Sigmoid colon (tissue), 4 donors: ENCODE measurements around the gene HSD17B12.

Experiments
- EP300 ChIP-seq, 4 donors: sonication (generic); formaldehyde crosslinking; IDR thresholded peaks; one replicate each; pipeline ENCODE4 v1.6.1; 2017; ENCODE audit warnings: antibody characterized with exemption in 4 of 4
- POLR2A ChIP-seq, 2 donors: fragments of 450-650 bp; IDR thresholded peaks; one replicate each; pipeline ENCODE4 v1.6.1; 2016; ENCODE audit warnings: antibody characterized with exemption in 2 of 2, mild to moderate bottlenecking in 2 of 2, moderate library complexity in 2 of 2
- POLR2AphosphoS5 ChIP-seq, 4 donors: sonication (generic); formaldehyde crosslinking; IDR thresholded peaks; one replicate each; pipeline ENCODE4 v1.6.1; 2017; ENCODE audit warnings: antibody characterized with exemption in 4 of 4
- TF ChIP-seq, protein P1 (sequence below), 4 experiments: fragments of 450-650 bp in 3 of 4; fragments of 200-600 bp in 1 of 4; IDR thresholded peaks; one replicate each; pipeline ENCODE4 v1.5.1; 2016 to 2019; ENCODE audit warnings: antibody characterized with exemption in 4 of 4, mild to moderate bottlenecking in 3 of 4, moderate library complexity in 2 of 4

DNA sequence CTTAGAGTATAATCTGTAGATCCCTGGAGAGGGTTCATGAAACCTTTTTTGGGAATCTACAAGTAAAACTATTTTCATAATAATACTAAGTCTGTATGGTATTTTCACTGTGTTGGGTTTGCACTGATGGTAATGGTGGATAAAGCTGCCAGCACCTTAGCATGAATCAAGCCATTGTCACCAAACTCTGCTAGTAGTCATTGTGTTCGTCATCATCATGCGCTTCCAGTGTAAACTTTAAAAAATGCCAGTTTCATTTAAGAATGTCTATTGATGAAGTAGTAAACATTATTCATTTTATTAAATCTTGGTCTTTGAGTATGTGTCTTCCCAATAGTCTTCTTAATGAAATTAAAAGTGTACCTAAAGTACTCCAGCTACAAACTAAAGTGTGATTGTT is 215.1 kb downstream of the HSD17B12 start:
- TF ChIP-seq, protein P1, sequence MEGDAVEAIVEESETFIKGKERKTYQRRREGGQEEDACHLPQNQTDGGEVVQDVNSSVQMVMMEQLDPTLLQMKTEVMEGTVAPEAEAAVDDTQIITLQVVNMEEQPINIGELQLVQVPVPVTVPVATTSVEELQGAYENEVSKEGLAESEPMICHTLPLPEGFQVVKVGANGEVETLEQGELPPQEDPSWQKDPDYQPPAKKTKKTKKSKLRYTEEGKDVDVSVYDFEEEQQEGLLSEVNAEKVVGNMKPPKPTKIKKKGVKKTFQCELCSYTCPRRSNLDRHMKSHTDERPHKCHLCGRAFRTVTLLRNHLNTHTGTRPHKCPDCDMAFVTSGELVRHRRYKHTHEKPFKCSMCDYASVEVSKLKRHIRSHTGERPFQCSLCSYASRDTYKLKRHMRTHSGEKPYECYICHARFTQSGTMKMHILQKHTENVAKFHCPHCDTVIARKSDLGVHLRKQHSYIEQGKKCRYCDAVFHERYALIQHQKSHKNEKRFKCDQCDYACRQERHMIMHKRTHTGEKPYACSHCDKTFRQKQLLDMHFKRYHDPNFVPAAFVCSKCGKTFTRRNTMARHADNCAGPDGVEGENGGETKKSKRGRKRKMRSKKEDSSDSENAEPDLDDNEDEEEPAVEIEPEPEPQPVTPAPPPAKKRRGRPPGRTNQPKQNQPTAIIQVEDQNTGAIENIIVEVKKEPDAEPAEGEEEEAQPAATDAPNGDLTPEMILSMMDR (IDR thresholded peaks at IDR 0.05), result no peak
- TF ChIP-seq POLR2A (IDR thresholded peaks at IDR 0.05) (no peak), EP300 (IDR thresholded peaks at IDR 0.05) (no peak), POLR2AphosphoS5 (IDR thresholded peaks at IDR 0.05) (no peak)
